Calu3 (cell line): ENCODE measurements around the gene CDC34. TPM values are rescaled to one million over a fixed set of nuclear protein-coding genes. Genes with fewer than 3 reads are reported as not detected.

Experiments used
- BruUV-seq: library from RNA; stranded (reverse); fragments of 400-500 nt; replicated peaks from 2 replicates; lab custom pipeline; 2021; lab: Mats Ljungman, UMichigan
- CTCF ChIA-PET: fragments of 300-600 bp; sonication (Branson Sonifier 250); formaldehyde crosslinking; loops from one replicate; lab custom pipeline; 2022; ENCODE audit warnings: antibody characterized with exemption; lab: Charles Lee
- DNase-seq: peaks from one replicate; pipeline ENCODE4 v3.0.0; 2022
- H3K27ac Mint-ChIP-seq: one replicate; pipeline ENCODE4 v1.8.0; 2022; ENCODE audit warnings: mixed read lengths; ENCODE audit not compliant: unreplicated experiment
- H3K27me3 Mint-ChIP-seq: one replicate; pipeline ENCODE4 v1.8.0; 2022; ENCODE audit warnings: mixed read lengths; ENCODE audit not compliant: unreplicated experiment
- H3K36me3 Mint-ChIP-seq: one replicate; pipeline ENCODE4 v1.8.0; 2022; ENCODE audit warnings: mild to moderate bottlenecking, moderate library complexity, mixed read lengths; ENCODE audit not compliant: insufficient read depth, unreplicated experiment
- H3K4me1 Mint-ChIP-seq: one replicate; pipeline ENCODE4 v1.8.0; 2022; ENCODE audit warnings: mild to moderate bottlenecking, low read depth, mixed read lengths; ENCODE audit not compliant: unreplicated experiment
- H3K4me3 Mint-ChIP-seq: one replicate; pipeline ENCODE4 v1.8.0; 2022; ENCODE audit warnings: mild to moderate bottlenecking, low read depth, moderate library complexity, mixed read lengths; ENCODE audit not compliant: unreplicated experiment
- H3K9me3 Mint-ChIP-seq: one replicate; pipeline ENCODE4 v1.8.0; 2022; ENCODE audit warnings: low read depth, mixed read lengths; ENCODE audit not compliant: unreplicated experiment
- CTCF ChIP-seq: fragments of 200-600 bp; IDR thresholded peaks from one replicate; pipeline ENCODE4 v1.8.0; 2022; ENCODE audit warnings: antibody characterized with exemption; ENCODE audit not compliant: unreplicated experiment
- intact Hi-C: fragments of 100-400 bp; cut with micrococcal nuclease; formaldehyde crosslinking; loops from one replicate; pipeline ENCODE4 v1.10.0; 2022; ENCODE audit not compliant: unreplicated experiment
- total RNA-seq: library from RNA; stranded (reverse); gene quantifications from 2 replicates; pipeline ENCODE4 v1.2.3, GENCODE V29; 2022

The CDC34 gene
- total RNA-seq, 1 experiment from 2014 or later, result 50.6 TPM

- no peak for DNase-seq
- Mint-ChIP-seq H3K36me3 (peaks cover 17% of the 10 kb centered on the region), H3K27me3 (peaks cover 47% of the 10 kb centered on the region), H3K27ac (no peak overlapping the region), H3K4me3 (no peak overlapping the region), H3K4me1 (peaks cover 7% of the 10 kb centered on the region), H3K9me3 (peaks cover 14% of the 10 kb centered on the region)
- intact Hi-C loops, result no loop called here
- CTCF ChIA-PET, result interaction anchor here (0.8 kb wide), 1 partner anchor 150 kb away, joined by 3 read pairs; no protein-coding TSS in a partner anchor
- BruUV-seq, result no TSS peak
- no peak for TF ChIP-seq CTCF
These were observed 47.1 kb upstream of the CDC34 start for GRCh38 chr19:484494-484893.

- Mint-ChIP-seq H3K9me3 (peaks cover 13% of the 10 kb centered on the region), H3K36me3 (peaks cover 17% of the 10 kb centered on the region), H3K27me3 (peaks cover 41% of the 10 kb centered on the region), H3K4me1 (peaks cover 7% of the 10 kb centered on the region), H3K4me3 (no peak overlapping the region), H3K27ac (no peak overlapping the region)
- CTCF ChIA-PET, result interaction anchor here (0.7 kb wide), 1 partner anchor 25 kb away, joined by 3 read pairs; no protein-coding TSS in a partner anchor
- intact Hi-C loops, result no loop called here
- BruUV-seq, result no TSS peak
- TF ChIP-seq CTCF, result no peak
- no peak for DNase-seq
These were observed 46.5 kb upstream of the CDC34 start for GRCh38 chr19:485077-485476.

GRCh38 chr19:485583-486236 lies 45.9 kb upstream of the CDC34 start:
- peak overlapping the region; percentile 27 for H3K4me3 Mint-ChIP-seq
- H3K27ac Mint-ChIP-seq, result no peak overlapping the region
- peaks cover 35% of the 10 kb centered on the region for H3K27me3 Mint-ChIP-seq
- peaks cover 17% of the 10 kb centered on the region for H3K36me3 Mint-ChIP-seq
- DNase-seq, result peak; percentile 47
- H3K4me1 Mint-ChIP-seq, result peaks cover 7% of the 10 kb centered on the region
- BruUV-seq, result no TSS peak
- CTCF ChIA-PET, result interaction anchor here (0.6 to 0.7 kb wide), 2 partner anchors 21 to 25 kb away, joined by 3 to 4 read pairs; no protein-coding TSS in a partner anchor
- intact Hi-C loops, result no loop called here
- TF ChIP-seq CTCF, result no peak
- H3K9me3 Mint-ChIP-seq, result peaks cover 7% of the 10 kb centered on the region

- CTCF ChIA-PET, result interaction anchor here (0.7 kb wide), 1 partner anchor 98 kb away, joined by 3 read pairs; no protein-coding TSS in a partner anchor
- no peak overlapping the region for H3K27ac Mint-ChIP-seq
- H3K36me3 Mint-ChIP-seq, result peaks cover 16% of the 10 kb centered on the region
These were observed 42.8 kb upstream of the CDC34 start for GRCh38 chr19:488505-489417.

More at GRCh38 chr19:488505-489417, 42.8 kb upstream of the CDC34 start:
- peak; percentile 94 for DNase-seq
- no peak for TF ChIP-seq CTCF
- intact Hi-C loops, result no loop called here
- peaks cover 2% of the 10 kb centered on the region for H3K9me3 Mint-ChIP-seq
- no peaks in the 10 kb centered on the region for H3K4me1 Mint-ChIP-seq
- H3K4me3 Mint-ChIP-seq, result peak overlapping the region; percentile 51
- BruUV-seq, result TSS peak; percentile 79
- H3K27me3 Mint-ChIP-seq, result peaks cover 25% of the 10 kb centered on the region
